HCT116 (cell line): ENCODE measurements around the gene GRAMD1C.

Experiments
- EGR1 ChIP-seq: IDR thresholded peaks from 2 replicates; pipeline ENCODE4 v1.6.1; 2012; ENCODE audit warnings: low read depth
- RAD21 ChIP-seq: IDR thresholded peaks from 2 replicates; pipeline ENCODE4 v1.6.1; 2012; ENCODE audit warnings: low read depth, mild to moderate bottlenecking

DNA sequence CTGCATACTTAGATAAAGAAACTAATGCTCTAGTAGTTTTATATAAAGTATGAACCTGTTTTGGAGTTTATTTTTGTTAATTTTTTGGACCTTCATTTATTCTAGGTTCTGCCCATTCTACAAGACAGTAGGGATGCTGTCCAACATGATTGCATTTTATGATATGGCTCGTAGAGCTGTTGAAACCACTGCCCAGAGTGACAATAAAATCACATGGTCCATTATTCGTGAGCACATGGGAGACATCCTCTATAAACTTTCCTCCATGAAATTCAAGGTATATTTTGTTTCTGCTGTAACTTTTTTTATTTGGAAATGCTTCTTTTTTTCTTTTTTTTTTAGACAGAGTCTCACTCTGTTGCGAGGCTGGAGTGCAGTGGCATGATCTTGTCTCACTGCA, 33.3 kb upstream of the GRAMD1C start:
- TF ChIP-seq RAD21 (no peak), EGR1 (no peak)
